GM19468 (cell line): Measurements from ENCODE around the gene PKNOX2.

ENCODE experiments used
- ATAC-seq: cut with Tn5 transposase; IDR thresholded peaks from one replicate; pipeline ENCODE4 v1.9.1; 2021; ENCODE audit warnings: mild to moderate bottlenecking, moderate library complexity, moderate number of reproducible peaks; ENCODE audit not compliant: unreplicated experiment; ENCODE audit errors: extremely low read depth

Gene PKNOX2

GRCh38 chr11:125418396-125418795 lies 253.8 kb downstream of the PKNOX2 start:
- ATAC-seq, result no peak

GRCh38 chr11:125422681-125423080 lies 258.1 kb downstream of the PKNOX2 start:
- no peak for ATAC-seq

DNA sequence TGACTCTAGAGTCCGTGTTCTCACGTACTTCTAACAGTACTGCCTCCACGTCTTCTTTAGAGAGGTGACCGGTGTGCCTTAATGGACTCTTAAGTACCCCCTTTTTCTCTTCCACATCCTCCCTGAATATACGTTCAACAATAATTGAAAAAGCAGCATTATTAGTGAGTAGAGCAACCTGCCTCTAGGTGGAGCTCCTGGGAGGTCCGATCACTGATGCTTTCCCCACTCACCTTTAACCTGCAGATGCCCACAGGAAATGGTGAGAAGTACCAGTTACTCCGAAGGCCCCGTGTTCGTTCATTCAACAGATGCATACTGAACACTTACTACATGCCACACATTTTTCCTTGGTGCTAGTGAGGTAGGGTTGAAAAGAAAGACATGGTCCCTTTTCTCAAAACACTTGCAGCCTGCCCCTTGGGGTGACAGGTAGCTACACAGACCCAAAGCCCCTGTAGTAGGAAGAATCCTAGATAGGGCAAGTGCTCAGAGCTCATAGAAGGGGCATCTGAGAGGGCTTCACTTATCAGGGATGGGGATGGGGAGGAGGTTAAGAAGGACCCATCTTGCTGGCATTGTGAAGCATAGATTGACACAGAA lies 258.8 kb downstream of the PKNOX2 start:
- no peak for ATAC-seq

GRCh38 chr11:125425601-125426000 lies 261.1 kb downstream of the PKNOX2 start:
- no peak for ATAC-seq

GRCh38 chr11:125426818-125427528 lies 262.4 kb downstream of the PKNOX2 start:
- no peak for ATAC-seq

DNA sequence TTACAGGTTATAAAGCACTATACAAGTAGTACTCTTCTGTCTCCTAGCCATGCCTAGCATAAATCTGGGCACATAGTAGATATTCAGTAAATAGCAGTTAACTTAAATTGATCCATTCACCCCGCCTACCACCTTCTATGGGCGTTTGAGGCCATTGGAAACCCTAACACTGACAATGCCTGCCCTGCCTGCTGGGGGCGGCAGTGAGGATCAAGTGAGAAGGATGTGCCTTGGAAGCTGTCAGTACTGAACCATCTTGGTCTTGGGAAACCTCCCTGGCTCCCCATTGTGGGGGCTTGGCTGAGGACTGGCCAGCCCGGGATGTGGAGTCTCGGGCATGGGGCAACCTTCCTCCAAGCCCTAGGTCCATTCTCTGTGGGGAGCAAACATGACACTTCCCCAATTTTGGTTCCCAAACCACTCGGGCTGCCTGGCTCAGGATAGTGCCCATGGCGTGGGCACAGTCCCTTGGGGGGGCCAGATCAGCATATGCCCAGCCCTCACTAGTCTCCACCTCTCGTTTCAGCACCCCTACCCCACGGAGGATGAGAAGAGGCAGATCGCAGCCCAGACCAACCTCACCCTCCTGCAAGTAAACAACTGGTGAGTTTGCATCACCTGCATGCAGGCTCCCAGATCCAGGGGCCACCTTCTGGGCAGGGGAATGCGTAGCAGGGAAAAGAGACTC lies 264.1 kb downstream of the PKNOX2 start:
- ATAC-seq, result no peak

GRCh38 chr11:125429174-125429707 lies 264.7 kb downstream of the PKNOX2 start:
- no peak for ATAC-seq

DNA sequence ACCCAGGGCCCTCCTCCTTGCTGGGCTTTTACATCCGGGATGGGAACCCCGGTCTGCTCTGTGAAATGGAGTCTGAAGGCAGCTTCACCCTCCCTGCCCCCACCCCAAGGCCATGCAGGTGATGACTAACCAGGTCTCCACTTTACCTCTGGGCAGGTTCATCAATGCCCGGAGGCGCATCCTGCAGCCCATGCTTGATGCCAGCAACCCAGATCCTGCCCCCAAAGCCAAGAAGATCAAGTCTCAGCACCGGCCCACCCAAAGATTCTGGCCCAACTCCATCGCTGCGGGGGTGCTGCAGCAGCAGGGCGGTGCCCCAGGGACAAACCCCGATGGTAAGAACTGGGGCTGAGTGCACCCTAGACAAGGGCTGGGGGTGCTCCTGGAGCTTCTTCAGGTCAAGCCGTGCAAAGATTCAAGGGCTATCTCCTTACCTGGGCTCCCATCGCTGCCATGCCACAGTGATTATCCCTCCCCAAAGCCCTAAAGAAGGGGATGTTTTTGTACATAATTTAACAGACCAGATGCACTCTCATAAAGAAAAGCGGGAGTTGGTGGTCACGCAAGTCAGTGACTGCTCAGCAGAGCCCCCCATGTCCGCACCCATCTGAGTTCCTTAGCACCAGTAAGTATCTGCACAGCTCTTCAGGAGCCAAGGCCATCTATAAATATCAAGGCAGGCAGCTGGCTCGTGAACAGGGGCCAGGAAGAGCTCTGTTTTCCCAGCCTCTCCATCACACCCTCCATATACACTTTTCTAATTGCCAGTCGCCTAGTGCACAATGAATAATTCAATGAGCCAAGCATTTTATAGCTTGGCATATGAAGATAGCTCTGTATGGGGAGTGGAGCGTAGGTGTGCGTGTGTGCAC lies 265.5 kb downstream of the PKNOX2 start:
- no peak for ATAC-seq

DNA sequence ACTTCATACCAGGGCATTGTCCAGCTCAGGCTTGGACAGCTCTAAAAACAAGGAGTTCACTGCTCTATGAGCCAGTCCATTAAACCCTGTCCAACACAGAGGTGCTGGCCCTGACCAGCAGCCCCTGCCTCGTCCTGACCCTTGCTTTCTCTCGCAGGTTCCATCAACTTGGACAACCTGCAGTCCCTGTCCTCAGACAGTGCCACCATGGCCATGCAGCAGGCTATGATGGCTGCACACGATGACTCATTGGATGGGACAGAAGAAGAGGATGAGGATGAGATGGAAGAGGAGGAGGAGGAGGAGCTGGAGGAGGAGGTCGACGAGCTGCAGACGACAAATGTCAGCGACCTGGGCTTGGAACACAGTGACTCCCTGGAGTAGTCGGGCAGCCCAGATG lies 266.5 kb downstream of the PKNOX2 start:
- ATAC-seq, result no peak

DNA sequence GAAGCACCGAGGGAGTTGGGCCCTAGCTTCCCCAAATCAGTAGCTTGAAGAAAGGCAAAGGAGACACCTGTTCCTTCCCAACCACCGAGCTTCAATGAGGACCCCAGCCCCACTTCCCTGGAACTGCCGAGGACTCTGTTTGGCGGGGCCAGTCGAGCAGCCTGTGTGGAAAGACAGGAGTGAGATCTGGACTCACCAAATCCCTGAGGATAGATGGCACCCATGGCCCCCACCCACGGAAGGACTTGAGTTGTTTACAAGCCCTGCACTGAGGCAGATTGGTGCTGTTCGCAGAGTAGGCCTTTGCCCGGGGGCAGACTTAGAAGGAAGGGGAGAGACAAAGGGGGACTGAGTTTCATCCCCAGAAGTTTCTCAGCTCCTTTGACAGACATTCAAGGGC lies 266.9 kb downstream of the PKNOX2 start:
- no peak for ATAC-seq

DNA sequence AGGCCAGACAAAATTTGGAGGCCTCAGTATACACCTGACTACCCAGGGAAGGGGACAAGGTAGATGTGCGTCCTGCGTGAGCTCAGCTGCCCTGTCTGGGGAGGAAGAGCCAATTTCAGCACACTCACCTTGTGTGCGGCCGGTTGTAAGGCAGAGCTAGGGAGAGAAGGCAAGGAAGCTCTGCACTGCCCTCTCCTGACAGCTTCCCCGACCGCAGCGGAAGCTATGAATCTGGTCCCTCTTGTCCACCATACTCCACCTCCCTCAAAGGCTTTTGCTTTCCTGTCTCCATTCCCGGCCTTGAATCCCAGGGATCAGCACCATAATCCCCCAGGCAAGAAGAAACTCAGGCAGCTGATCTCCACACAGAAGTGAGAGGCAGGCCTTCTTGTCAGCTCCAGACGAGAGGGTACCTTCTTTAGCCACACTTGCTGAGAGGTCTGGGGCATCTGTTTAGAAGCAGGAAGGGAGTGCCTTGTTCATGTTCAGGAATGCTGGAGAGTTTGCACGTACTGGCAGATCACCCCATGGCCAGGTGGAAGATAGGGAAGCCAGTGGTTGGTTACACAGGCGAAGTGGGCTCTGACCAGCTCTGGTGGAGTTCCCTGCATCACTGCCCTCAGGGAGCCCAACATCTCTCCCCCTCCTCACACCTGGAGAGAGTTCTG lies 269.0 kb downstream of the PKNOX2 start:
- ATAC-seq, result no peak

DNA sequence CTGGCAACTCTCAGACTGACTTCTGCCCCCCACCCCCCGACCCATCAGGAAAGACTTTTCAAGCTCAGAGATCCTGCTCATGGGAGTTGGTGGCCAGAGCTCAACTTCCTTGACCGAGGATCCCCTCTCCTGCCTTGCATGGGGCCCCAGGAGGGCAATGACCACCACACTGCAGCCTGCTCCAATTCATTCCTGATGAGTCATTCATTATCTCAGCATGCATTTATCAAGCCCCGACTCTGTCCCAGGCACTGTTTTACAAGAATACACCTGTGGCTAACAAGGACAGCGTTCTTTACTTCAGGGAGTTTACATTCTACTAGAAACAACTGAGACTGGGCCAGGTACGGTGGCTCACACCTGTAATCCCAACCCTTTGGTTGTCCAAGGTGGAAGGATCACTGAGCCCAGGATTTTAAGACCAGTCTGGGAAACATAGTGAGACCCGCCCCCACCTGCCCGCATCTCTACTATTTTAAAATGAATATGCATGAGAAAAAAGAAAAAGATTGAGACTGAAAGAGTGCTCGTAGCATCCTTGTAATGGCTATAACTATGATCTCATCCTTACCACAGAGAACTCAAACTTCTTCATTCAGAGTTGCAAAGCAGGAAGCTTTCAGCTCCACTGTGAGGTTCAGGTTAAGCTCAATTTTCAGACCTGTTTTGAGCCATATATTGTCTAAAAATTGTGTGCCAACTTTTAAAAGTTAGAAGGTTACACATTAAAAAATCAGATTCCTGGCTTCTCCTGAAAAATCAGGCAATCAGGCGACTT lies 271.1 kb downstream of the PKNOX2 start:
- ATAC-seq, result no peak

- ATAC-seq, result no peak
Measured at GRCh38 chr11:125441648-125442410, 277.3 kb downstream of the PKNOX2 start.

DNA sequence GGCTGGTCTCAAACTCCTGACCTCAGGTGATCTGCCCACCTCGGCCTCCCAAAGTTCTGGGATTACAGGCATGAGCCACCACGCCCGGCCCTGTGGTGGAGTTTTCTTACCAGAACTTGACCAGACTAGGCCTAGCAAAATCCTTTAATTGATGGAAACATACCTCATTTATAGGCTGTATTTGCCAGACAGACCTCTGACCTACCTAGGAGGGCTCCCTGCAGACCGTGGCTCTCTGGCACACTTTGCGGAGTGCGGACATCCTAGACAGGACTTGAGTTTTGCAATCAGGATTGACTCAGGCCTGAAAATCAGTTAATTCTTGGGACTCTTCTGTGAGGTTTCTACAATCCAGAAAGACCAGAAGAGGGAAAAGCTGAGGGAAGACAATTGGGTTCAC lies 278.4 kb downstream of the PKNOX2 start:
- ATAC-seq, result no peak

GRCh38 chr11:125443767-125444311 lies 279.3 kb downstream of the PKNOX2 start:
- ATAC-seq, result no peak

DNA sequence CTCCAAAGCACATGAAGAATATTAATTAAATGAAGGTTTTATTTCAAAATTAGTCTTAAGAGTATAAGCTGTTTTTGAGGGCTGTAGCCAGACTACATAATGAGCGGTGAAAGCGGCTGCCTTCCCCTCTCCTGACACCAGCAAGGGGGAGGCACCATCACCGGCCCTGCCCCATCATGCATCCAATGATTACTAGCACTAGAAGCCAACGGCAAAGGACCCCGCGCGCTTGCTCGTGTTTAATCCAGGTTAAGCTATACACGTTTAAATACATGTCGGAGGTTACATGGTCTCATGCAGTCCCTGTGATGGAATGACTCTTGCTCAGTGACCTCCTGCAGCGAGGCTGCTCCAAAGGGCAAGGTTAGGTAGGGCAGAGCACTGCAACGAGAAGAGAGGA lies 281.2 kb downstream of the PKNOX2 start:
- no peak for ATAC-seq

DNA sequence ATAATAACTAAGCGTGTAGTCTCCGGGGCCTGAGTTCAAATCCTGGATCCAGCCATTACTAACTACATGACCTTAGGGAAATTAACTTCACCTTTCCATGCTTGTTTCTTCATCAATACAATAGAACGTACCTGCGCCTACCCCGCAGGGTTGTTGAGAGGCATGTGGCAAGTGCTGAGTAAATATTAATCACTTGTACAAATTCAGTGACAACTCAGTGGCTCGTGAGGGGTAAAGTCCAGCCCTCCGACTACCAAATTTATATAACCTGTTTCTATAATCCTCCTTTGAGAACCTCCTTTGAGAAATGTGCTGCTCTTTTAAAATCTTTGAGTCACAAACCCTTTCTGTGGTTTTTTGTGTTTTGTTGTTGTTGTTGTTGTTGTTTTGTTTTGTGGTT lies 281.7 kb downstream of the PKNOX2 start:
- ATAC-seq, result no peak

DNA sequence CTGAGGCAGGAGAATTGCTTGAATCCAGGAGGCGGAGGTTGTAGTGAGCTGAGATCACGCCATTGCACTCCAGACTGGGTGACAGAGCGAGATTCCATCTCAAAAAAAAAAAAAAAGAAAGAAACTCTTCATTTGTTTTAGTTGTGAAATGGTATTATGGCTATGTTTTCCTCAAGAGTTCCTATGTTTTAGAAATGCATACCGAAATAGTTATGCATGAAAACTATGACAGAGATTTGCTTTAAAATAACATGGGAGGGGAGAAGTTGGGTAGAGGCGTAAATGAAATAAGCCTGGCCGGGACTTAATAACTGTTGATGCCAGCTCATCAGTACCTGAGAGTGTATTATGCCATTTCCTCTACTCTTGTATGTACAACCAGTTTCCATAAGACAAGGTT lies 283.2 kb downstream of the PKNOX2 start:
- ATAC-seq, result no peak
